H9 (cell line): ENCODE data around the gene HOXB1. TPM values are rescaled to one million over a fixed set of nuclear protein-coding genes. Genes with fewer than 3 reads are reported as not detected.

Source experiments
- DNase-seq: peaks from one replicate; pipeline ENCODE4 v3.0.0-alpha.2; 2017
- H2AFZ ChIP-seq: one replicate; pipeline ENCODE4 v1.6.1; 2013; ENCODE audit warnings: mild to moderate bottlenecking, low read length, control low read depth, moderate library complexity
- H2AK5ac ChIP-seq: 2 replicates; pipeline ENCODE4 v1.6.1; 2013; ENCODE audit warnings: low read length, control low read depth, mixed read lengths; ENCODE audit not compliant: insufficient read length
- H2BK120ac ChIP-seq: one replicate; pipeline ENCODE4 v1.6.1; 2013; ENCODE audit warnings: low read depth, mild to moderate bottlenecking, low read length, control low read depth, inconsistent platforms; ENCODE audit not compliant: poor library complexity, severe bottlenecking
- H2BK12ac ChIP-seq: 2 replicates; pipeline ENCODE4 v1.6.1; 2013; ENCODE audit warnings: low read length, control low read depth, mixed read lengths, low read depth; ENCODE audit not compliant: insufficient read length
- H2BK15ac ChIP-seq: 2 replicates; pipeline ENCODE4 v1.6.1; 2013; ENCODE audit warnings: low read depth, low read length, control low read depth
- H2BK20ac ChIP-seq: one replicate; pipeline ENCODE4 v1.6.1; 2013; ENCODE audit warnings: low read depth, mild to moderate bottlenecking, low read length, control low read depth, inconsistent platforms; ENCODE audit not compliant: poor library complexity, severe bottlenecking
- H2BK5ac ChIP-seq: 2 replicates; pipeline ENCODE4 v1.6.1; 2013; ENCODE audit warnings: low read length, control low read depth, mixed read lengths; ENCODE audit not compliant: insufficient read length
- H3K14ac ChIP-seq: 2 replicates; pipeline ENCODE4 v1.6.1; 2013; ENCODE audit warnings: low read length, control low read depth; ENCODE audit not compliant: insufficient read depth
- H3K18ac ChIP-seq: 2 replicates; pipeline ENCODE4 v1.6.1; 2013; ENCODE audit warnings: low read depth, mild to moderate bottlenecking, mixed read lengths, low read length, control low read depth; ENCODE audit not compliant: insufficient read length
- H3K23ac ChIP-seq: 2 replicates; pipeline ENCODE4 v1.6.1; 2013; ENCODE audit warnings: low read length, control low read depth, mixed read lengths, low read depth; ENCODE audit not compliant: insufficient read length
- H3K23me2 ChIP-seq: 2 replicates; pipeline ENCODE4 v1.6.1; 2013; ENCODE audit warnings: low read depth, mild to moderate bottlenecking, mixed read lengths, low read length, control low read depth; ENCODE audit not compliant: insufficient read length, poor library complexity, severe bottlenecking
- H3K27ac ChIP-seq: 2 replicates; pipeline ENCODE4 v1.5.1; 2013; ENCODE audit warnings: low read length, control low read depth, mixed read lengths, low read depth; ENCODE audit not compliant: insufficient read length
- H3K27me3 ChIP-seq: 2 replicates; pipeline ENCODE4 v1.6.1; 2013; ENCODE audit warnings: low read length, control low read depth, inconsistent platforms; ENCODE audit not compliant: insufficient read depth
- H3K4ac ChIP-seq: 2 replicates; pipeline ENCODE4 v1.6.1; 2013; ENCODE audit warnings: low read depth, mild to moderate bottlenecking, control low read depth, inconsistent platforms, low read length, moderate library complexity
- H3K4me1 ChIP-seq: 2 replicates; pipeline ENCODE4 v1.6.1; 2013; ENCODE audit warnings: low read length, control low read depth, inconsistent platforms; ENCODE audit not compliant: insufficient read depth
- H3K4me2 ChIP-seq: 2 replicates; pipeline ENCODE4 v1.6.1; 2013; ENCODE audit warnings: low read length, control low read depth, mixed read lengths; ENCODE audit not compliant: insufficient read length, insufficient read depth
- H3K56ac ChIP-seq: 2 replicates; pipeline ENCODE4 v1.6.1; 2013; ENCODE audit warnings: low read depth, mild to moderate bottlenecking, mixed read lengths, low read length, control low read depth; ENCODE audit not compliant: insufficient read length
- H3K79me1 ChIP-seq: 2 replicates; pipeline ENCODE4 v1.6.1; 2013; ENCODE audit warnings: low read depth, mild to moderate bottlenecking, moderate library complexity, low read length, control low read depth, inconsistent platforms; ENCODE audit not compliant: insufficient read depth, poor library complexity, severe bottlenecking
- H3K79me2 ChIP-seq: 2 replicates; pipeline ENCODE4 v1.6.1; 2013; ENCODE audit warnings: low read length, control low read depth, inconsistent platforms; ENCODE audit not compliant: insufficient read depth
- H3K9ac ChIP-seq: 2 replicates; pipeline ENCODE4 v1.6.1; 2013; ENCODE audit warnings: low read length, control low read depth, mixed read lengths; ENCODE audit not compliant: insufficient read length; ENCODE audit errors: extremely low read depth
- H3K9me3 ChIP-seq: one replicate; pipeline ENCODE4 v1.6.1; 2013; ENCODE audit warnings: low read depth, low read length, inconsistent platforms; ENCODE audit not compliant: control insufficient read depth
- H3T11ph ChIP-seq: one replicate; pipeline ENCODE4 v1.6.1; 2013; ENCODE audit warnings: mild to moderate bottlenecking, low read length, control low read depth, inconsistent platforms
- H4K20me1 ChIP-seq: one replicate; pipeline ENCODE4 v1.6.1; 2013; ENCODE audit not compliant: control insufficient read depth, insufficient read length, insufficient read depth
- H4K5ac ChIP-seq: 2 replicates; pipeline ENCODE4 v1.6.1; 2013; ENCODE audit warnings: low read depth, mild to moderate bottlenecking, mixed read lengths, low read length, control low read depth; ENCODE audit not compliant: insufficient read length
- H4K8ac ChIP-seq: replicated peaks from 2 replicates; pipeline ENCODE4 v1.6.1; 2013; ENCODE audit warnings: low read length, control low read depth, mixed read lengths, low read depth; ENCODE audit not compliant: insufficient read length
- H4K91ac ChIP-seq: 2 replicates; pipeline ENCODE4 v1.6.1; 2013; ENCODE audit warnings: low read depth, mild to moderate bottlenecking, moderate library complexity, mixed read lengths, low read length, control low read depth; ENCODE audit not compliant: insufficient read length
- H3K27ac Mint-ChIP-seq, 3 experiments: 2 replicates in 2 of 3; 3 replicates in 1 of 3; pipeline ENCODE4 v1.8.0; 2020 to 2021; ENCODE audit warnings: mixed read lengths in 3 of 3, mild to moderate bottlenecking in 1 of 3, moderate library complexity in 1 of 3
- H3K27me3 Mint-ChIP-seq: 2 replicates; pipeline ENCODE4 v1.8.0; 2021; ENCODE audit warnings: low read depth, mild to moderate bottlenecking, moderate library complexity, mixed read lengths
- H3K36me3 Mint-ChIP-seq, 3 experiments: 2 replicates in 2 of 3; 3 replicates in 1 of 3; pipeline ENCODE4 v1.8.0; 2020 to 2021; ENCODE audit warnings: low read depth in 3 of 3, mixed read lengths in 3 of 3; ENCODE audit not compliant: insufficient read depth in 1 of 3
- H3K4me1 Mint-ChIP-seq, 2 experiments: 2 replicates each; pipeline ENCODE4 v1.8.0; 2020; ENCODE audit warnings: mixed read lengths in 2 of 2
- H3K4me3 Mint-ChIP-seq, 2 experiments: 2 replicates in 1 of 2; 3 replicates in 1 of 2; pipeline ENCODE4 v1.8.0; 2020 to 2021; ENCODE audit warnings: mild to moderate bottlenecking in 2 of 2, mixed read lengths in 2 of 2, moderate library complexity in 1 of 2
- H3K9me3 Mint-ChIP-seq, 2 experiments: 2 replicates in 1 of 2; 3 replicates in 1 of 2; pipeline ENCODE4 v1.8.0; 2020; ENCODE audit warnings: mild to moderate bottlenecking in 2 of 2, mixed read lengths in 2 of 2, moderate library complexity in 1 of 2
- CTCF ChIP-seq: fragments of 200-600 bp; sonication (generic); conservative IDR thresholded peaks from 3 replicates; pipeline ENCODE4 v1.8.0; 2021; ENCODE audit warnings: antibody characterized with exemption, mild to moderate bottlenecking
- WGBS: extraction: QIAGEN DNeasy Blood & Tissue Kit; methylation state at CpG from one replicate; pipeline ENCODE4 v1.1.7; 2013; ENCODE audit warnings: missing lambda C conversion rate, low lambda C conversion rate, mixed read lengths; ENCODE audit not compliant: insufficient read length; ENCODE audit errors: extremely low coverage; 5-methylcytosine and 5-hydroxymethylcytosine counted together
- total RNA-seq: library from RNA; stranded (reverse); gene quantifications from 2 replicates; pipeline ENCODE4 v1.2.1, GENCODE V29; 2021

The HOXB1 gene
- total RNA-seq, 1 experiment from 2014 or later = not detected

- Histone ChIP-seq H3K56ac (no peak overlapping the region), H2BK20ac (no peak overlapping the region), H4K8ac (no peak overlapping the region), H3K4ac (no peak overlapping the region), H2AFZ (no peak overlapping the region), H3K79me1 (no peaks in the 10 kb centered on the region), H4K91ac (no peak overlapping the region), H3K18ac (no peak overlapping the region), H3K79me2 (no peaks in the 10 kb centered on the region), H2BK15ac (no peak overlapping the region), H2BK5ac (no peak overlapping the region), H4K20me1 (no peaks in the 10 kb centered on the region), H3K9ac (no peak overlapping the region), H3K27ac (no peak overlapping the region), H3K14ac (no peak overlapping the region), H3K9me3 (no peaks in the 10 kb centered on the region), H2BK12ac (no peak overlapping the region), H2AK5ac (no peak overlapping the region), H2BK120ac (no peak overlapping the region), H3K4me1 (no peaks in the 10 kb centered on the region), H3K27me3 (peaks cover 97% of the 10 kb centered on the region), H3K4me2 (no peak overlapping the region), H4K5ac (no peak overlapping the region), H3T11ph (no peak overlapping the region), H3K23ac (no peak overlapping the region), H3K23me2 (no peaks in the 10 kb centered on the region)
- Mint-ChIP-seq H3K9me3 (peaks cover 0 to 6% of the 10 kb centered on the region in 2 experiments; a peak in 2 of 5 replicates), H3K27me3 (peaks cover 88% of the 10 kb centered on the region), H3K36me3 (peaks cover 0 to 2% (median 0%) of the 10 kb centered on the region in 3 experiments; a peak in 2 of 7 replicates), H3K27ac (no peak overlapping the region), H3K4me3 (no peak overlapping the region), H3K4me1 (peaks cover 2 to 17% of the 10 kb centered on the region in 2 experiments; a peak in 3 of 4 replicates)
- no CpG with 5 or more reads among the region's 14 CpGs for WGBS
- TF ChIP-seq CTCF = no peak
- DNase-seq = no peak
These were observed 29.3 kb upstream of the HOXB1 start for GRCh38 chr17:48559840-48560817.
